ENCODE measurements around the gene DLG2. TPM values are rescaled to one million over a fixed set of nuclear protein-coding genes. Genes with fewer than 3 reads are reported as not detected.

Gene DLG2
- polyA plus RNA-seq, 3 donors: 0.24 to 0.39 TPM; not detected in 1

DNA sequence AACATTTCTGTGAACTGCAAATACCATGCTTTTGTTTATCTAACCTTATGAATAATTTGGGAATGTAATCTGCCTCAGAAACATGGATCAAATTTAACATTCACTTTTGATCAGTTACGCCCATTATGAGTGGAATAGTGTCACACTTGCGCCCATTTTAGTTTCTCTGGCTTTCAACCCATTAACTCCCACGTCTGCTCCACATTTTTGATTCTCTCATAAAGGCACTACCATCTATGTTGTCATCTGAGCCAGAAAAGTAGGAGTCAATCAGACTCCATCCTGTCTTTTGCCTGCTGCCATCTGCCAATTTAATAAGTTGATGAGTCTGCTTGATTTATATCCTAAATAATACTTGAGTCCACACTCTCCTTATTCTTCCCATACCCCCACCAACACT lies 1090.7 kb downstream of the DLG2 start:
- Histone ChIP-seq H3K4me3 (replicated peaks in 1 of 3; ENCODE audit: low read depth in 2 of 3, low read length in 3 of 3) (no peak overlapping the region), H3K4me1 (ENCODE audit: control insufficient read depth in 1 of 2, insufficient read depth in 2 of 2, low read length in 2 of 2) (no peaks in the 10 kb centered on the region), H3K9ac (ENCODE audit: insufficient read depth, low read length, poor library complexity, severe bottlenecking) (no peak overlapping the region), H3K27me3 (ENCODE audit: control insufficient read depth in 2 of 2, insufficient read depth in 2 of 2, low read length in 2 of 2) (no peaks in the 10 kb centered on the region), H4K20me1 (ENCODE audit: insufficient read depth, low read length) (no peaks in the 10 kb centered on the region), H3K4me2 (replicated peaks; ENCODE audit: extremely low read depth, low read length, poor library complexity, severe bottlenecking) (no peak overlapping the region), H3K9me3 (replicated peaks in 1 of 2; ENCODE audit: control insufficient read depth in 1 of 2, insufficient read depth in 1 of 2, low read length in 2 of 2) (no peaks in the 10 kb centered on the region), H2AFZ (ENCODE audit: insufficient read depth, low read depth, low read length, poor library complexity, severe bottlenecking) (no peak overlapping the region), H3K36me3 (replicated peaks in 1 of 2; ENCODE audit: control insufficient read depth in 1 of 2, insufficient read depth in 2 of 2, low read length in 2 of 2) (no peaks in the 10 kb centered on the region), H3K27ac (ENCODE audit: low read depth in 1 of 2, low read length in 2 of 2) (no peak overlapping the region), H3K79me2 (ENCODE audit: insufficient read depth, low read length) (no peaks in the 10 kb centered on the region)
- Mint-ChIP-seq H3K27ac (no peak overlapping the region), H3K4me3 (no peak overlapping the region), H3K4me1 (no peaks in the 10 kb centered on the region), H3K9me3 (peaks cover 0 to 7% (median 0%) of the 10 kb centered on the region in 7 donors), H3K27me3 (ENCODE audit: low read depth in 3 of 3) (peaks cover 0 to 2% (median 0%) of the 10 kb centered on the region in 3 donors), H3K36me3 (no peaks in the 10 kb centered on the region)
- no peak for DNase-seq
- WGBS (ENCODE audit: insufficient coverage): no CpG with 5 or more reads among the region's 3 CpGs
- intact Hi-C loops (cut with micrococcal nuclease): no loop called here
- no peak for TF ChIP-seq CTCF (IDR thresholded peaks at IDR 0.05)

DNA sequence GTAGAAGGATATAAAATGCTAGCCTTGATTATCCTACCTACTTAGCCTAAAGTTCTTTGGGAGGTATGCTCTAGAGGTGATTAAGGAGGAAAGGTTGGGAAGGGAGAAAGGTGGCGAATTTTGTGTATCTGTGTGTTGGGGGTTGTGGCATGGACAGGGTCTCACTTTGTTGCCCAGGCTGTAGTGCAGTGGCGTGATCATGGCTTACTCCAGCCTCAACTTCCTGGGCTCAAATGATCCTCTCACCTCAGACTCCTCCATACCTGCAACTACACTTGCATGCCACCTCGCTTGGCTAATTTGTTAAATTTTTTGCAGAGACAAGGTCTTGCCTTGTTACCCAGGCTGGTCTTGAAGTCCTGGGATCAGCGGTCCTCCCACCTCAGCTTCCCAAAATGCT lies 1094.8 kb downstream of the DLG2 start:
- no peak overlapping the region for H2AFZ ChIP-seq (ENCODE audit: insufficient read depth, low read depth, low read length, poor library complexity, severe bottlenecking)
- H4K20me1 ChIP-seq (ENCODE audit: insufficient read depth, low read length): no peaks in the 10 kb centered on the region
- H3K27ac ChIP-seq (ENCODE audit: low read depth in 1 of 2, low read length in 2 of 2): no peak overlapping the region
- Mint-ChIP-seq H3K4me1 (no peaks in the 10 kb centered on the region), H3K36me3 (no peaks in the 10 kb centered on the region), H3K4me3 (no peak overlapping the region), H3K9me3 (peaks cover 0 to 3% (median 0%) of the 10 kb centered on the region in 7 donors), H3K27me3 (ENCODE audit: low read depth in 3 of 3) (peaks cover 0 to 2% (median 0%) of the 10 kb centered on the region in 3 donors), H3K27ac (no peak overlapping the region)
- no peak overlapping the region for H3K4me3 ChIP-seq (replicated peaks in 1 of 3; ENCODE audit: low read depth in 2 of 3, low read length in 3 of 3)
- intact Hi-C loops (cut with micrococcal nuclease): no loop called here
- no peaks in the 10 kb centered on the region for H3K27me3 ChIP-seq (ENCODE audit: control insufficient read depth in 2 of 2, insufficient read depth in 2 of 2, low read length in 2 of 2)
- no peak overlapping the region for H3K9ac ChIP-seq (ENCODE audit: insufficient read depth, low read length, poor library complexity, severe bottlenecking)
- WGBS (ENCODE audit: insufficient coverage): 100% methylated on average over 1 of the region's 4 CpGs
- no peaks in the 10 kb centered on the region for H3K9me3 ChIP-seq (replicated peaks in 1 of 2; ENCODE audit: control insufficient read depth in 1 of 2, insufficient read depth in 1 of 2, low read length in 2 of 2)
- TF ChIP-seq CTCF (IDR thresholded peaks at IDR 0.05): no peak
- no peaks in the 10 kb centered on the region for H3K4me1 ChIP-seq (ENCODE audit: control insufficient read depth in 1 of 2, insufficient read depth in 2 of 2, low read length in 2 of 2)
- no peak for DNase-seq
- H3K36me3 ChIP-seq (replicated peaks in 1 of 2; ENCODE audit: control insufficient read depth in 1 of 2, insufficient read depth in 2 of 2, low read length in 2 of 2): no peaks in the 10 kb centered on the region
- no peaks in the 10 kb centered on the region for H3K79me2 ChIP-seq (ENCODE audit: insufficient read depth, low read length)
- H3K4me2 ChIP-seq (replicated peaks; ENCODE audit: extremely low read depth, low read length, poor library complexity, severe bottlenecking): no peak overlapping the region

Data from CD14-positive monocyte (primary cell).